Urothelium cell line (cell line): ENCODE results near the gene TCF3.
"Not testable (repeated sequence)": the region's sequence is repeated elsewhere in the genome, so short reads cannot be mapped to it uniquely, and the experiment has no call there.

Experiments used
- DNase-seq: peaks from one replicate; pipeline ENCODE4 v3.0.0; 2011; ENCODE audit warnings: low spot score, mixed read lengths
- FAIRE-seq: peaks from 2 replicates; lab custom pipeline; 2011; peaks lifted over from hg19 to GRCh38; lab: Jason Lieb, UNC

Gene TCF3

GRCh38 chr19:1652471-1653299, at the start of gene TCF3:
TCF3 (minus strand) TSS chr19:1652615; CDS start chr19:1650248, 2,367 bp downstream.
- peak; percentile 97 for DNase-seq
- no peak for FAIRE-seq

GRCh38 chr19:1700733-1701663, 48.6 kb upstream of the TCF3 start:
- FAIRE-seq, result no peak
- DNase-seq, result no peak

- DNase-seq (no peak), FAIRE-seq (no peak)
Observed at GRCh38 chr19:1699998-1700732, 47.8 kb upstream of the TCF3 start.

GRCh38 chr19:1699386-1699785, 47.0 kb upstream of the TCF3 start:
- no peak for DNase-seq
- FAIRE-seq, result no peak

GRCh38 chr19:1698636-1699035, 46.2 kb upstream of the TCF3 start:
- no peak for DNase-seq
- no peak for FAIRE-seq

- DNase-seq, FAIRE-seq: not testable (repeated sequence)
Observed at GRCh38 chr19:1695481-1695880, 43.1 kb upstream of the TCF3 start.

- FAIRE-seq (no peak), DNase-seq (no peak)
Observed at GRCh38 chr19:1691589-1692290, 39.3 kb upstream of the TCF3 start.

- no peak for FAIRE-seq
- DNase-seq, result peak; percentile 75
Observed at GRCh38 chr19:1690699-1691307, 38.4 kb upstream of the TCF3 start.

- FAIRE-seq, DNase-seq: not testable (repeated sequence)
Observed at GRCh38 chr19:1685785-1686184, 33.4 kb upstream of the TCF3 start.

GRCh38 chr19:1685046-1685445, 32.6 kb upstream of the TCF3 start:
- DNase-seq, result no peak
- FAIRE-seq, result no peak

GRCh38 chr19:1684573-1684912, 32.1 kb upstream of the TCF3 start:
- FAIRE-seq (no peak), DNase-seq (no peak)

- DNase-seq, result no peak
- FAIRE-seq, result no peak
Observed at GRCh38 chr19:1683869-1684572, 31.6 kb upstream of the TCF3 start.

- no peak for FAIRE-seq
- DNase-seq, result no peak
Observed at GRCh38 chr19:1680976-1681375, 28.6 kb upstream of the TCF3 start.

GRCh38 chr19:1678073-1678472, 25.7 kb upstream of the TCF3 start:
- DNase-seq, result no peak
- FAIRE-seq, result no peak

- FAIRE-seq (no peak), DNase-seq (no peak)
Observed at GRCh38 chr19:1676351-1677266, 24.2 kb upstream of the TCF3 start.

- no peak for FAIRE-seq
- no peak for DNase-seq
Observed at GRCh38 chr19:1675633-1676350, 23.4 kb upstream of the TCF3 start.

- DNase-seq (no peak), FAIRE-seq (no peak)
Observed at GRCh38 chr19:1674293-1674679, 21.9 kb upstream of the TCF3 start.
